ENCODE data around the gene TMEM50A.

DNA sequence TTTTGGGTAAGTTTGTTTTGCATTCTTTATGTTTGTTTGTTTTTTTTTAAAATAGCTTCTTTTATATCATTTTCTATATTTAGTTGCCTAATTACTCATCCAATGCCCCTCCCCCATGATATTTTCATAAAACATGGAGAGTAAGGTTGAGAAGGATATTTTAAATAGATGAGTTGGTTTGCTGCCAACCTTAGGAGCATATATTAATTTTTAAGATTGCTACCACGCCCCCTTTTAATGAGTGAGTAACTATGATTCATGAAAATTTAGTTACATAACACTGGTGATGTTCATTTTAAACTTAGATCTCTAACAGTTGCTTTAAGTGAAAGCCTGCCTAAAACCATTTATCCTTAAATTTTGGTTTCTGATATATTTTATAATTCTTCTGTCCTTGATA, 18.7 kb downstream of the TMEM50A start:
- TF ChIP-seq EZH2 (IDR thresholded peaks at IDR 0.05) = no peak
- TF ChIP-seq, protein P1, sequence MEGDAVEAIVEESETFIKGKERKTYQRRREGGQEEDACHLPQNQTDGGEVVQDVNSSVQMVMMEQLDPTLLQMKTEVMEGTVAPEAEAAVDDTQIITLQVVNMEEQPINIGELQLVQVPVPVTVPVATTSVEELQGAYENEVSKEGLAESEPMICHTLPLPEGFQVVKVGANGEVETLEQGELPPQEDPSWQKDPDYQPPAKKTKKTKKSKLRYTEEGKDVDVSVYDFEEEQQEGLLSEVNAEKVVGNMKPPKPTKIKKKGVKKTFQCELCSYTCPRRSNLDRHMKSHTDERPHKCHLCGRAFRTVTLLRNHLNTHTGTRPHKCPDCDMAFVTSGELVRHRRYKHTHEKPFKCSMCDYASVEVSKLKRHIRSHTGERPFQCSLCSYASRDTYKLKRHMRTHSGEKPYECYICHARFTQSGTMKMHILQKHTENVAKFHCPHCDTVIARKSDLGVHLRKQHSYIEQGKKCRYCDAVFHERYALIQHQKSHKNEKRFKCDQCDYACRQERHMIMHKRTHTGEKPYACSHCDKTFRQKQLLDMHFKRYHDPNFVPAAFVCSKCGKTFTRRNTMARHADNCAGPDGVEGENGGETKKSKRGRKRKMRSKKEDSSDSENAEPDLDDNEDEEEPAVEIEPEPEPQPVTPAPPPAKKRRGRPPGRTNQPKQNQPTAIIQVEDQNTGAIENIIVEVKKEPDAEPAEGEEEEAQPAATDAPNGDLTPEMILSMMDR (IDR thresholded peaks at IDR 0.05) = no peak
